Stimulated activated naive B cell treated with anti-CD40 and anti-IgM and Interleukin-4, amounts not matched to agents 10 μg/mL and 1 μg/mL and 100 μg/mL, for 72 hours (primary cell): ENCODE measurements around the gene KIF25.

Source experiments
- ATAC-seq, 2 donors: fragments of 150-1000 bp; cut with Tn5 transposase; replicated peaks; 2 replicates each; pipeline ENCODE4 v1.10.0; 2021; ENCODE audit warnings: moderate library complexity in 1 of 2
- DNase-seq: peaks from one replicate; pipeline ENCODE4 v3.0.0; 2021
- H3K27ac Mint-ChIP-seq: one replicate; pipeline ENCODE4 v1.8.0; 2022; ENCODE audit warnings: mild to moderate bottlenecking, mixed read lengths
- H3K27me3 Mint-ChIP-seq, 2 donors: one replicate each; pipeline ENCODE4 v1.8.0; 2022; ENCODE audit warnings: mixed read lengths in 2 of 2
- H3K36me3 Mint-ChIP-seq, 2 donors: one replicate each; pipeline ENCODE4 v1.8.0; 2022; ENCODE audit warnings: mixed read lengths in 2 of 2, mild to moderate bottlenecking in 1 of 2
- H3K4me1 Mint-ChIP-seq, 2 donors: one replicate each; pipeline ENCODE4 v1.8.0; 2022; ENCODE audit warnings: mixed read lengths in 2 of 2, mild to moderate bottlenecking in 1 of 2
- H3K4me3 Mint-ChIP-seq, 2 donors: one replicate each; pipeline ENCODE4 v1.8.0; 2022; ENCODE audit warnings: mild to moderate bottlenecking in 2 of 2, mixed read lengths in 2 of 2, moderate library complexity in 1 of 2
- H3K9me3 Mint-ChIP-seq, 2 donors: one replicate each; pipeline ENCODE4 v1.8.0; 2022; ENCODE audit warnings: mixed read lengths in 2 of 2, mild to moderate bottlenecking in 1 of 2

Gene KIF25

GRCh38 chr6:167980911-167981580 lies 16.4 kb upstream of the KIF25 start:
- Mint-ChIP-seq H3K36me3 (no peaks in the 10 kb centered on the region), H3K9me3 (peaks cover 0 to 1% of the 10 kb centered on the region in 2 donors), H3K27me3 (no peaks in the 10 kb centered on the region), H3K4me3 (no peak overlapping the region), H3K4me1 (no peaks in the 10 kb centered on the region), H3K27ac (no peak overlapping the region)
- no peak for DNase-seq
- no peak for ATAC-seq

DNA sequence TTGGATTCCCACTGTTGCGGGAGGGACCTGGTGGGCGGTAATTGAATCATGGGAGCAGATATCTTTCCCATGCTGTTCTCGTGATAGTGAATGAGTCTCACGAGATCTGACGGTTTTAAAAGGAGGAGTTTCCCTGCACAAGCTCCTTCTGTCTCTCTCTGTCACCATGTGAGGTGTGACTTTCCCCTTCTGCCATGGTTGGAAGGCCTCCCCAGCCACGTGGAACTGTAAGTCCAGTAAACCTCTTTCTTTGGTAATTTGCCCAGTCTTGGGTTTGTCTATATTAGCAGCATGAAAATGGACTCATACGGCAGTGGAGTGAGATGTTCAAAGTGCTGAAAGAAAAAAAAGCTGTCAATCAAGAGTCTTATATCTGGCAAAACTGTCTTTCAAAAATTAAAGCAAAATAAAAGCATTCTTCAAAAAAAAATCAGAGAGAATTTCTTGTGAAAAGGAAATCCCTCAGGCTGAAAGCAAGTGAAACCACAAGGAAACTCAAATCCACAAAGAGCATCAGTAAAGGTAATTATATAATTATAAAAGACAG lies 15.5 kb upstream of the KIF25 start:
- Mint-ChIP-seq H3K27me3 (no peaks in the 10 kb centered on the region), H3K4me3 (no peak overlapping the region), H3K27ac (no peak overlapping the region), H3K36me3 (no peaks in the 10 kb centered on the region), H3K9me3 (peaks cover 0 to 1% of the 10 kb centered on the region in 2 donors), H3K4me1 (no peaks in the 10 kb centered on the region)
- DNase-seq (no peak), ATAC-seq (no peak)

- Mint-ChIP-seq H3K9me3 (peaks cover 0 to 3% of the 10 kb centered on the region in 2 donors), H3K27me3 (no peaks in the 10 kb centered on the region), H3K4me3 (no peak overlapping the region), H3K27ac (no peak overlapping the region), H3K36me3 (no peaks in the 10 kb centered on the region), H3K4me1 (no peaks in the 10 kb centered on the region)
- no peak for ATAC-seq
- no peak for DNase-seq
Observed at GRCh38 chr6:167984144-167984719, 13.2 kb upstream of the KIF25 start.

DNA sequence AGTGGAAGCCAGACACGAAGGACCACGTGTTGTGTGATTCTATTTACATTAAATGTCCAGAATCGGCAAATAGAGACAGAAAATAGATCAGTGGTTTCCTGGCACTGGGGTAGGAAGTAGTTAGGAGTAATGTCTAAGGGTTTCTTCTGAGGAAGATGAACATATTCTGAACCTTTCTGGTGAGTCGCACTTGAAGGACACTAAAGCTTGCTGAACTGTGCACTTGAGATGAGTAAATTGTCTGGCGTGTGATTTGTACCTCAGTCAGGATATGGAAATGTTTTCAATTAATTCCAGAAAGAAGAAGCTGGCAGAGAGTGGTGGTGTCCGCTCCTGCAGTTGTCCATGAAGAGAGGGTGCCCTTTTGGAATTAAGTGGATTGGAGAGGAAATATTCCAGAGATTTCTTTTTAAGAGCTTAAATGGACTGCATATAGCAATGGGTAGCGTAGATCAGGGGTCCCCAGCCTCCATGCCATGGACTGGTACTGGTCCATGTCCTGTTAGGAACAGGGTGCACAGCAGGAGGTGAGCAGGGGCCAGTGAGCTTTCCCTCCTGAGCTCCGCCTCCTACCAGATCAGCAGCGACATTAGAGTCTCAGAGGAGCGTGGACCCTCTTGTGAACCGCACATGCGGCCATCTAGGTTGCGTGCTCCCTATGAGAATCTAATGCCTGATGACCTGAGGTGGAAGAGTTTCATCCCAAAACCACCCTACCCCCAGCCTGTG lies 12.4 kb upstream of the KIF25 start:
- Mint-ChIP-seq H3K36me3 (no peaks in the 10 kb centered on the region), H3K27ac (no peak overlapping the region), H3K4me1 (no peaks in the 10 kb centered on the region), H3K27me3 (no peaks in the 10 kb centered on the region), H3K9me3 (peaks cover 0 to 3% of the 10 kb centered on the region in 2 donors), H3K4me3 (no peak overlapping the region)
- no peak for ATAC-seq
- DNase-seq, result no peak

GRCh38 chr6:167985911-167986595 lies 11.4 kb upstream of the KIF25 start:
- H3K9me3 Mint-ChIP-seq, result peaks cover 0 to 3% of the 10 kb centered on the region in 2 donors
- H3K36me3 Mint-ChIP-seq, result no peaks in the 10 kb centered on the region
- no peaks in the 10 kb centered on the region for H3K27me3 Mint-ChIP-seq
- ATAC-seq (no peak), DNase-seq (no peak)
- no peak overlapping the region for H3K4me3 Mint-ChIP-seq
- no peak overlapping the region for H3K27ac Mint-ChIP-seq
- no peaks in the 10 kb centered on the region for H3K4me1 Mint-ChIP-seq

DNA sequence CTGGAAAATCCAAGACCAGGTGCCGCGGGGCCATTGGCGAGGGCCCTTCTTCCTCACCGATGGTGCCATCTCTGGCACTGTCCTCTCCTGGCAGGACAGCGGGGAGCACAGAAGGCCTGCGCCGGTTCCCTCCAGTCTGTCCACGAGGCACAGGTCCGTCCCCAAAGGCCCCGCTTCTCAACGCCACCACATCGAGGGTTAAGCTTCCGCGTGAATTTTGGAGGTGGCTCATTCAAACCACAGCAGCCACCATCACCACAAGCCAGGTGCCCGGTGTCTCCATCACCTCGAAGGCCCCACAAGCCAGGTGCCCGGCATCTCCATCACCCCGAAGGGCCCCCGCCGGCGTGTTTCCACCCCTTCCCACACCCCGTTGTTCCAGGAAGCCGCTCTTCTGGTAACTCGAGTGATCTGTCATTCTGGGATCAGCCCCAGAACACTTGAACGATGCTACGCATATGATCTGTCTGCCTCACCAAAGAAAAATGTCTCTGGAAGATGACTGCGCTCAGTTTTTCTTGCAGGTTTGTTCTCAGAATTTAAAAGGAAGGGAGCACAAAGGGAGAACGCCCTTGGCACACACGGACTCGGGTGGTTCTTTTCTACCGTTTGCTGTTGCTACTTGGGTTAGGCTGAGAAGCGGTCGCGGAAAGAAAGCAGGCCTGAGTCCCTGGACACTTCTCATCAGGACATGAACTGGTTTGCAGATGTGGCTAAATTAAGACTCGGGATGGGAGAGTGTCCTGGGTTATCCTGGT lies 9.9 kb upstream of the KIF25 start:
- Mint-ChIP-seq H3K27ac (no peak overlapping the region), H3K9me3 (peaks cover 0 to 1% of the 10 kb centered on the region in 2 donors), H3K36me3 (no peaks in the 10 kb centered on the region), H3K4me1 (no peaks in the 10 kb centered on the region), H3K27me3 (no peaks in the 10 kb centered on the region), H3K4me3 (no peak overlapping the region)
- no peak for DNase-seq
- ATAC-seq, result no peak

DNA sequence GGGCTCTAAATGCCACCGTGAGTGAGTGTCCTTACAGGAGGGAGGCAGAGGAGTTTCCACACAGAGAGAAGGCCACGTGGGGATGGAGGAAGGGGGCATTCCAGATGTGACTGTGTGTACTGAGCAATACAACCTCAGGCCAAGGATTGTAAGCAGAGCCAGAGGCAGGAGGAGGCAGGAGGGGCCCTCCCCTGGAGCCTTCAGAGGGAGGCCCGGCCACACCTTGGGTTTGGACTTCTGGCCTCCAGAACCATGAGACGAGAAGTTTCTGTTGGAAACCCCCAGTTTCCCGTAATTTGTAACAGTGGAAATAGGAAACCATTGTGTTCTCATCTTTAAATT lies 9.3 kb upstream of the KIF25 start:
- Mint-ChIP-seq H3K36me3 (no peaks in the 10 kb centered on the region), H3K27me3 (no peaks in the 10 kb centered on the region), H3K27ac (no peak overlapping the region), H3K9me3 (peaks cover 0 to 1% of the 10 kb centered on the region in 2 donors), H3K4me1 (no peaks in the 10 kb centered on the region), H3K4me3 (no peak overlapping the region)
- no peak for ATAC-seq
- DNase-seq, result no peak

GRCh38 chr6:167988945-167989841 lies 8.3 kb upstream of the KIF25 start:
- Mint-ChIP-seq H3K4me3 (no peak overlapping the region), H3K27me3 (peaks cover 3 to 4% of the 10 kb centered on the region in 2 donors), H3K9me3 (peaks cover 0 to 1% of the 10 kb centered on the region in 2 donors), H3K36me3 (no peaks in the 10 kb centered on the region), H3K27ac (no peak overlapping the region), H3K4me1 (no peaks in the 10 kb centered on the region)
- ATAC-seq (no peak), DNase-seq (no peak)

- ATAC-seq, result no peak
- H3K4me1 Mint-ChIP-seq, result no peaks in the 10 kb centered on the region
- H3K27me3 Mint-ChIP-seq, result peaks cover 3 to 4% of the 10 kb centered on the region in 2 donors
- DNase-seq, result no peak
- no peak overlapping the region for H3K4me3 Mint-ChIP-seq
- H3K9me3 Mint-ChIP-seq, result peaks cover 0 to 1% of the 10 kb centered on the region in 2 donors
- no peak overlapping the region for H3K27ac Mint-ChIP-seq
- H3K36me3 Mint-ChIP-seq, result no peaks in the 10 kb centered on the region
Observed at GRCh38 chr6:167990016-167990945, 7.2 kb upstream of the KIF25 start.

- Mint-ChIP-seq H3K36me3 (no peaks in the 10 kb centered on the region), H3K27ac (no peak overlapping the region), H3K4me1 (no peaks in the 10 kb centered on the region), H3K9me3 (peaks cover 0 to 2% of the 10 kb centered on the region in 2 donors), H3K4me3 (no peak overlapping the region), H3K27me3 (peaks cover 5 to 13% of the 10 kb centered on the region in 2 donors)
- no peak for DNase-seq
- ATAC-seq, result no peak
Observed at GRCh38 chr6:167993169-167993568, 4.3 kb upstream of the KIF25 start.

- Mint-ChIP-seq H3K36me3 (no peaks in the 10 kb centered on the region), H3K4me3 (no peak overlapping the region), H3K4me1 (no peaks in the 10 kb centered on the region), H3K9me3 (peaks cover 0 to 2% of the 10 kb centered on the region in 2 donors), H3K27me3 (peaks cover 8 to 13% of the 10 kb centered on the region in 2 donors), H3K27ac (no peak overlapping the region)
- ATAC-seq (no peak), DNase-seq (no peak)
Observed at GRCh38 chr6:167993831-167994230, 3.6 kb upstream of the KIF25 start.

DNA sequence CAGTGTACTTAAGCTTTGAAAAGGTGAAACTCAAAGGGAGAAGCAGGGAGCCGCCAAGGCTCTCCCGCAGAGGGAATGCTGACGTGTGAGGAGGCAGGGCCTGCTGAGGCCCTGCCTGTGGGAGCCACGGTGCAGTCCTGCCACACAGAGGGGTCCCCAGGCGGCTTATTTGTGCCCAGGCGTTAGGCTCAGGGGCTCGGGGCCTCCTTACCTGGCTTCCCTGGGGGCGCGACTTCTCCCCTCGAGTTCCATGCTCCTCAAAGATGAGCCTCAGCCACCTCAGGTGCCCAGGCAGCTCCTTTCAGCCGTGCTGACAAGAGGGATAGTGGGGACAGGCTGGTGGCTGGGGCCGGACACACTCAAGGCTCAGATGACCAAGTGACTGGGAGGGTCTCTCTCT lies 2.2 kb upstream of the KIF25 start:
- no peak for DNase-seq
- no peak overlapping the region for H3K4me3 Mint-ChIP-seq
- H3K4me1 Mint-ChIP-seq, result no peaks in the 10 kb centered on the region

More for the DNA sequence above, 2.2 kb upstream of the KIF25 start:
- Mint-ChIP-seq H3K27ac (no peak overlapping the region), H3K27me3 (peaks cover 8 to 13% of the 10 kb centered on the region in 2 donors), H3K9me3 (peaks cover 0 to 2% of the 10 kb centered on the region in 2 donors), H3K36me3 (no peaks in the 10 kb centered on the region)
- no peak for ATAC-seq
